Mesendoderm (in vitro differentiated cells): ENCODE data around the gene TCF4.

Experiments used
- DNase-seq: peaks from one replicate; pipeline ENCODE4 v3.0.0; 2013
- H2AK5ac ChIP-seq: 2 replicates; pipeline ENCODE4 v1.6.1; 2013; ENCODE audit warnings: low read length, inconsistent platforms
- H2BK120ac ChIP-seq: 2 replicates; pipeline ENCODE4 v1.6.1; 2013; ENCODE audit warnings: low read depth, mild to moderate bottlenecking, low read length, moderate library complexity, mixed read lengths
- H2BK15ac ChIP-seq: replicated peaks from 2 replicates; pipeline ENCODE4 v1.6.1; 2013; ENCODE audit warnings: low read depth, mild to moderate bottlenecking, moderate library complexity
- H2BK5ac ChIP-seq: 2 replicates; pipeline ENCODE4 v1.6.1; 2013; ENCODE audit warnings: low read length, inconsistent platforms
- H3K18ac ChIP-seq: 2 replicates; pipeline ENCODE4 v1.6.1; 2013; ENCODE audit warnings: mild to moderate bottlenecking, low read length, mixed read lengths
- H3K23ac ChIP-seq: one replicate; pipeline ENCODE4 v1.6.1; 2013; ENCODE audit warnings: low read length
- H3K27ac ChIP-seq: 2 replicates; pipeline ENCODE4 v1.5.1; 2013; ENCODE audit warnings: low read depth, mild to moderate bottlenecking, inconsistent platforms, low read length, moderate library complexity
- H3K27me3 ChIP-seq: 2 replicates; pipeline ENCODE4 v1.6.1; 2013; ENCODE audit warnings: low read length, control low read depth, mild to moderate bottlenecking, inconsistent platforms; ENCODE audit not compliant: insufficient read depth, poor library complexity
- H3K36me3 ChIP-seq: 2 replicates; pipeline ENCODE4 v1.6.1; 2013; ENCODE audit warnings: low read length, inconsistent platforms; ENCODE audit not compliant: control insufficient read depth, insufficient read depth
- H3K4ac ChIP-seq: one replicate; pipeline ENCODE4 v1.6.1; 2013; ENCODE audit warnings: low read depth, mild to moderate bottlenecking, low read length, moderate library complexity
- H3K4me1 ChIP-seq: 2 replicates; pipeline ENCODE4 v1.6.1; 2013; ENCODE audit warnings: low read depth, low read length, inconsistent platforms; ENCODE audit not compliant: control insufficient read depth
- H3K4me2 ChIP-seq: 2 replicates; pipeline ENCODE4 v1.6.1; 2013; ENCODE audit warnings: low read length
- H3K4me3 ChIP-seq: 2 replicates; pipeline ENCODE4 v1.5.1; 2013; ENCODE audit warnings: mild to moderate bottlenecking, low read length
- H3K56ac ChIP-seq: one replicate; pipeline ENCODE4 v1.6.1; 2013; ENCODE audit warnings: low read length
- H3K79me1 ChIP-seq: 2 replicates; pipeline ENCODE4 v1.6.1; 2013; ENCODE audit warnings: low read length, inconsistent platforms
- H3K79me2 ChIP-seq: 2 replicates; pipeline ENCODE4 v1.6.1; 2013; ENCODE audit warnings: mild to moderate bottlenecking, low read length; ENCODE audit not compliant: control insufficient read depth, insufficient read depth
- H3K9ac ChIP-seq: 2 replicates; pipeline ENCODE4 v1.6.1; 2013; ENCODE audit warnings: low read length, inconsistent platforms
- H4K5ac ChIP-seq: one replicate; pipeline ENCODE4 v1.6.1; 2013; ENCODE audit warnings: low read length
- H4K8ac ChIP-seq: one replicate; pipeline ENCODE4 v1.6.1; 2013; ENCODE audit warnings: low read depth, mild to moderate bottlenecking, control low read depth, low read length, moderate library complexity
- WGBS: extraction: QIAGEN DNeasy Blood & Tissue Kit; methylation state at CpG from one replicate; pipeline ENCODE4 v1.1.7; 2013; ENCODE audit warnings: low lambda C conversion rate, missing lambda C conversion rate; ENCODE audit not compliant: insufficient coverage; ENCODE audit errors: extremely low coverage; 5-methylcytosine and 5-hydroxymethylcytosine counted together

The TCF4 gene

GRCh38 chr18:55369346-55369745 lies 218.6 kb downstream of the TCF4 start:
- no CpG with 5 or more reads among the region's 2 CpGs for WGBS
- DNase-seq, result no peak
- H3K4ac ChIP-seq, result no peak overlapping the region

DNA sequence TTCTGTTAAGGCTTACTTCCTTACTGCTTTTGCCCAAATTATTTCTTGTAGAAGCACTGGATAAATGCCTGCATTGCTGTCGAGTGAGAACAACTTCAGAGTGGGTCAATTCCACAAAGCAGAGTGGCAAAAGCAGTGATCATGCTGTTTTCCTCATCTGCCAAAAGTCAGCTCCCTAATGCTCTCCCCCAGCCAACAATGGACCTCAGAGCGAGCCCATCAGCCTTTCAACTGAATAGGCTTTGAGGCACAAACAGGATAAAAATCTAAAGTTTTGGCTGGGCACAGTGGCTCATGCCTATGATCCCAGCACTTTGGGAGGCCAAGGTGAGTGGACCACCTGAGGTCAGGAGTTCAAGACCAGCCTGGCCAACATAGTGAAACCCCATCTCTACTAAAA lies 222.7 kb downstream of the TCF4 start:
- no peak overlapping the region for H2BK120ac ChIP-seq
- H3K4ac ChIP-seq, result no peak overlapping the region
- H3K56ac ChIP-seq, result no peak overlapping the region
- H4K5ac ChIP-seq, result no peak overlapping the region
- H3K9ac ChIP-seq, result no peak overlapping the region
- H2BK15ac ChIP-seq, result no peak overlapping the region
- H3K23ac ChIP-seq, result no peak overlapping the region
- H2BK5ac ChIP-seq, result no peak overlapping the region
- WGBS, result no CpG with 5 or more reads among the region's 2 CpGs
- H3K27me3 ChIP-seq, result no peaks in the 10 kb centered on the region
- H3K18ac ChIP-seq, result no peak overlapping the region
- no peak overlapping the region for H3K27ac ChIP-seq
- no peaks in the 10 kb centered on the region for H3K4me1 ChIP-seq
- peaks cover 2% of the 10 kb centered on the region for H3K79me2 ChIP-seq
- no peak for DNase-seq
- no peak overlapping the region for H3K4me3 ChIP-seq
- H4K8ac ChIP-seq, result no peak overlapping the region
- H2AK5ac ChIP-seq, result no peak overlapping the region
- peaks cover 11% of the 10 kb centered on the region for H3K79me1 ChIP-seq
- H3K36me3 ChIP-seq, result no peaks in the 10 kb centered on the region
- H3K4me2 ChIP-seq, result no peak overlapping the region

More at GRCh38 chr18:55369346-55369745, 218.6 kb downstream of the TCF4 start:
- H3K36me3 ChIP-seq, result no peaks in the 10 kb centered on the region
- H2BK15ac ChIP-seq, result no peak overlapping the region
- no peak overlapping the region for H3K23ac ChIP-seq
- no peak overlapping the region for H3K4me3 ChIP-seq
- no peak overlapping the region for H3K18ac ChIP-seq
- no peaks in the 10 kb centered on the region for H3K4me1 ChIP-seq
- H3K27ac ChIP-seq, result no peak overlapping the region
- no peak overlapping the region for H3K56ac ChIP-seq
- H3K79me1 ChIP-seq, result peaks cover 10% of the 10 kb centered on the region
- no peaks in the 10 kb centered on the region for H3K27me3 ChIP-seq
- no peak overlapping the region for H2BK120ac ChIP-seq
- no peak overlapping the region for H3K4me2 ChIP-seq
- no peak overlapping the region for H2AK5ac ChIP-seq
- no peak overlapping the region for H4K5ac ChIP-seq
- no peak overlapping the region for H3K9ac ChIP-seq
- H3K79me2 ChIP-seq, result peaks cover 4% of the 10 kb centered on the region
- H4K8ac ChIP-seq, result no peak overlapping the region
- no peak overlapping the region for H2BK5ac ChIP-seq

DNA sequence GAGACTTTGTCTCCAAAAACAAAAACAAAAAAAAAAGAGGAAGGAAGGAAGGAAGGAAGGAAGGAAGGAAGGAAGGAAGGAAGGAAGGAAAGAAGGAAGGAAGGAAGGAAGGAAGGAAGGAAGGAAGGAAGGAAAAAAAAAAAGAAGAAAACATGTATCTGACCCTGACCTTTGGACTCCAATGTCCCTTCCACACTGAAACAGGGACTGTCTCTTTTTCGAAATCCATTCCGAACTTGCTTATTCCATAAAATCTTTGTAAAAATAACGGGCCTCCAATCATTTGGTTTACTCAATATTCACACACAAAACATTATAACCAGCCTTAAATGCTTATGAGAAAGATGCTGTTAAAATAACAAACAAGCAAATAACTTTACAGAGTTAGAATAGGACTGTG lies 225.7 kb downstream of the TCF4 start:
- no peak for DNase-seq
- no peaks in the 10 kb centered on the region for H3K79me2 ChIP-seq
- H3K4me3 ChIP-seq, result no peak overlapping the region
- H3K27ac ChIP-seq, result no peak overlapping the region
- H3K56ac ChIP-seq, result no peak overlapping the region
- no peak overlapping the region for H3K4ac ChIP-seq
- H3K36me3 ChIP-seq, result no peaks in the 10 kb centered on the region
- peaks cover 10% of the 10 kb centered on the region for H3K79me1 ChIP-seq
- no peaks in the 10 kb centered on the region for H3K4me1 ChIP-seq
- H2BK5ac ChIP-seq, result no peak overlapping the region
- no peak overlapping the region for H2AK5ac ChIP-seq
- H3K9ac ChIP-seq, result no peak overlapping the region
- WGBS, result no CpG with 5 or more reads among the region's 3 CpGs
- H3K4me2 ChIP-seq, result no peak overlapping the region
- H4K5ac ChIP-seq, result no peak overlapping the region
- H3K23ac ChIP-seq, result no peak overlapping the region
- no peak overlapping the region for H2BK15ac ChIP-seq
- no peaks in the 10 kb centered on the region for H3K27me3 ChIP-seq
- H2BK120ac ChIP-seq, result no peak overlapping the region
- no peak overlapping the region for H4K8ac ChIP-seq
- H3K18ac ChIP-seq, result no peak overlapping the region

DNA sequence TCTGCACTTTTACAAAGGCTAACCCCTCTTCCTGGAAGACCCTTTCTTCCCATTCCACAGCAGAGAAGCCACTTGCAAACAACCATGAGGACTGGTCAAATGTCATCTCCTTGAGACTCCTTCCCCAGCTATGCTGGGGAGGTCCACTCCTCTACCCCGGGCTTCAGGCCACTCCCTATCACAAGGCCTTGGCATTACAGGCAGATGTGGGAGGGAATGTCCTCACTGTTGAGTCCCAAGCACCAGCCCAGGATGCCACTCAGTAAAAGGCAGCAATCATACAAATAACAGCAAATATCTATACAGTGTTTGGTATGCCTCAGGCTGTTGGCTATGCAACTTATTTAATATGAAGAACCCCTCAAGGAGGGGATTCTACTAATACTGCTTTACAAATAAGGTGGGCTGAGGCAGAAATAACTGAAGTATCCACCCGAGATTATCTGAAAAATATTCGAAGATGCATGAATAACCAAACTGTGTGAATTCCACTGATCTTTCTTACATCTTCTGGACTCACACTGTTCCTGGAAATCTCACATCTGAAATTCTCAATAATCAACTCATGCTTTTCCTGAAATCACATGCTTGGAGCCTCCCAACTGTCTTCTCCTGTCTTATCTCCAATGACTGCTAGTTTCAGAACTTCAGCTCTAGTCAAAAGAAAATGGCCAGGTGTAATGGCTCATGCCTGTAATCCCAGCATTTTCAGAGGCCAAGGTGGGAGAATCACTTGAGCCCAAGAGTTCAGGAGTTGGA lies 226.3 kb downstream of the TCF4 start:
- Histone ChIP-seq H3K36me3 (no peaks in the 10 kb centered on the region), H3K27ac (no peak overlapping the region), H3K79me2 (no peaks in the 10 kb centered on the region), H3K56ac (no peak overlapping the region), H3K4ac (no peak overlapping the region), H2BK120ac (no peak overlapping the region), H3K4me1 (no peaks in the 10 kb centered on the region), H3K27me3 (no peaks in the 10 kb centered on the region), H3K79me1 (peaks cover 10% of the 10 kb centered on the region), H2AK5ac (no peak overlapping the region), H3K18ac (no peak overlapping the region), H4K8ac (no peak overlapping the region), H3K23ac (no peak overlapping the region), H2BK5ac (no peak overlapping the region), H3K4me3 (no peak overlapping the region), H4K5ac (no peak overlapping the region), H2BK15ac (no peak overlapping the region), H3K4me2 (no peak overlapping the region), H3K9ac (no peak overlapping the region)
- WGBS, result no CpG with 5 or more reads among the region's 3 CpGs
- no peak for DNase-seq

GRCh38 chr18:55360061-55360460 lies 227.9 kb downstream of the TCF4 start:
- Histone ChIP-seq H2BK5ac (no peak overlapping the region), H3K27ac (no peak overlapping the region), H4K5ac (no peak overlapping the region), H2AK5ac (no peak overlapping the region), H3K4me1 (no peaks in the 10 kb centered on the region), H3K4me2 (no peak overlapping the region), H3K9ac (no peak overlapping the region), H3K4ac (no peak overlapping the region), H3K23ac (no peak overlapping the region), H3K79me2 (no peaks in the 10 kb centered on the region), H3K56ac (no peak overlapping the region), H3K27me3 (no peaks in the 10 kb centered on the region), H2BK15ac (no peak overlapping the region), H2BK120ac (no peak overlapping the region), H4K8ac (no peak overlapping the region), H3K18ac (no peak overlapping the region), H3K79me1 (peaks cover 10% of the 10 kb centered on the region), H3K4me3 (no peak overlapping the region), H3K36me3 (no peaks in the 10 kb centered on the region)
- no CpG with 5 or more reads among the region's 1 CpG for WGBS
- DNase-seq, result no peak

- no peak overlapping the region for H2BK5ac ChIP-seq
- H4K8ac ChIP-seq, result no peak overlapping the region
- H3K56ac ChIP-seq, result no peak overlapping the region
- no peak overlapping the region for H3K18ac ChIP-seq
- no peaks in the 10 kb centered on the region for H3K4me1 ChIP-seq
- no peak overlapping the region for H4K5ac ChIP-seq
- no peak overlapping the region for H3K23ac ChIP-seq
- H3K27ac ChIP-seq, result no peak overlapping the region
- no peak overlapping the region for H2AK5ac ChIP-seq
- no peak overlapping the region for H3K9ac ChIP-seq
- H3K4me2 ChIP-seq, result no peak overlapping the region
- DNase-seq, result no peak
- no peak overlapping the region for H3K4me3 ChIP-seq
- no peak overlapping the region for H3K4ac ChIP-seq
- H2BK120ac ChIP-seq, result no peak overlapping the region
- H3K36me3 ChIP-seq, result no peaks in the 10 kb centered on the region
- H2BK15ac ChIP-seq, result no peak overlapping the region
- no peaks in the 10 kb centered on the region for H3K79me2 ChIP-seq
- no CpG with 5 or more reads among the region's 3 CpGs for WGBS
- peaks cover 8% of the 10 kb centered on the region for H3K79me1 ChIP-seq
- H3K27me3 ChIP-seq, result no peaks in the 10 kb centered on the region
Observed at GRCh38 chr18:55356815-55357214, 231.2 kb downstream of the TCF4 start.
